AG08396 (cell line): ENCODE measurements around the gene IL1RL2.

Experiments
- DNase-seq: peaks from one replicate; pipeline ENCODE4 v3.0.0; 2012; ENCODE audit warnings: low spot score, mixed read lengths

The IL1RL2 gene

GRCh38 chr2:102158011-102158755, 28.6 kb upstream of the IL1RL2 start:
- no peak for DNase-seq

- no peak for DNase-seq
Observed at GRCh38 chr2:102159295-102159694, 27.5 kb upstream of the IL1RL2 start.

GRCh38 chr2:102166189-102166845, 20.5 kb upstream of the IL1RL2 start:
- DNase-seq, result peak; percentile 43

- DNase-seq, result no peak
Observed at GRCh38 chr2:102168026-102168771, 18.6 kb upstream of the IL1RL2 start.

GRCh38 chr2:102171946-102172345, 14.9 kb upstream of the IL1RL2 start:
- DNase-seq, result no peak

- DNase-seq, result no peak
Observed at GRCh38 chr2:102172745-102173144, 14.1 kb upstream of the IL1RL2 start.

- no peak for DNase-seq
Observed at GRCh38 chr2:102176172-102176571, 10.7 kb upstream of the IL1RL2 start.

- no peak for DNase-seq
Observed at GRCh38 chr2:102177814-102178478, 8.9 kb upstream of the IL1RL2 start.

GRCh38 chr2:102179061-102179460, 7.8 kb upstream of the IL1RL2 start:
- no peak for DNase-seq

GRCh38 chr2:102179788-102180686, 6.8 kb upstream of the IL1RL2 start:
- DNase-seq, result no peak

GRCh38 chr2:102180687-102180999, 6.2 kb upstream of the IL1RL2 start:
- DNase-seq, result no peak

GRCh38 chr2:102181376-102181775, 5.4 kb upstream of the IL1RL2 start:
- DNase-seq, result no peak

- no peak for DNase-seq
Observed at GRCh38 chr2:102181919-102182635, 4.7 kb upstream of the IL1RL2 start.

GRCh38 chr2:102184018-102184417, 2.8 kb upstream of the IL1RL2 start:
- DNase-seq, result no peak

- no peak for DNase-seq
Observed at GRCh38 chr2:102184568-102184967, 2.3 kb upstream of the IL1RL2 start.

GRCh38 chr2:102185347-102185746, 1.5 kb upstream of the IL1RL2 start:
- DNase-seq, result peak; percentile 40

GRCh38 chr2:102187496-102188150, 800 bp downstream of the IL1RL2 start:
- peak; percentile 78 for DNase-seq

- DNase-seq, result no peak
Observed at GRCh38 chr2:102190430-102191107, 3.7 kb downstream of the IL1RL2 start.

- DNase-seq, result no peak
Observed at GRCh38 chr2:102191501-102191900, 4.7 kb downstream of the IL1RL2 start.

GRCh38 chr2:102193074-102193473, 6.3 kb downstream of the IL1RL2 start:
- peak; percentile 20 for DNase-seq
